AG04450 (cell line): ENCODE measurements around the gene GALNT13. TPM values are rescaled to one million over a fixed set of nuclear protein-coding genes. Genes with fewer than 3 reads are reported as not detected.

Experiments
- CTCF ChIA-PET: fragments of 300-600, 350-600 bp; formaldehyde crosslinking; extraction: SDS; loops from one replicate; lab custom pipeline; 2022; ENCODE audit warnings: antibody characterized with exemption, inconsistent platforms; lab: Charles Lee
- POLR2A ChIA-PET: fragments of 350-600 bp; formaldehyde crosslinking; extraction: SDS; loops from one replicate; lab custom pipeline; 2021; ENCODE audit warnings: antibody characterized with exemption, inconsistent platforms; lab: Yijun Ruan, JAX
- DNase-seq: peaks from one replicate; pipeline ENCODE4 v3.0.0-alpha.2; 2011; ENCODE audit warnings: low read depth, low spot score
- H3K27ac ChIP-seq: one replicate; pipeline ENCODE4 v1.5.1; 2012; ENCODE audit warnings: low read depth, low read length, control low read depth
- H3K27me3 ChIP-seq: one replicate; pipeline ENCODE4 v1.6.0; 2012; ENCODE audit warnings: low read length; ENCODE audit not compliant: control insufficient read depth, insufficient read depth
- H3K4me3 ChIP-seq: 2 replicates; pipeline ENCODE4 v1.5.1; 2011; ENCODE audit warnings: mild to moderate bottlenecking, low read depth, low read length, control low read depth
- H3K9me3 ChIP-seq: 2 replicates; pipeline ENCODE4 v1.5.1; 2012; ENCODE audit warnings: low read length; ENCODE audit not compliant: control insufficient read depth, insufficient read depth
- CTCF ChIP-seq: IDR thresholded peaks from 2 replicates; pipeline ENCODE4 v1.5.1; 2011; ENCODE audit warnings: low read depth, low read length, control low read depth, inconsistent platforms
- polyA minus RNA-seq: library from RNA; depleted of rRNA, polyadenylated mRNA; stranded (reverse); fragments of >200 nt; gene quantifications from 2 replicates; pipeline ENCODE4 v1.2.3, GENCODE V29; 2011; rRNA and poly(A)+ RNA removed
- polyA plus RNA-seq: library from polyadenylated mRNA; depleted of rRNA; stranded (reverse); fragments of >200 nt; gene quantifications from 2 replicates; pipeline ENCODE4 v1.2.3, GENCODE V29; 2011; rRNA removed

GALNT13 gene
- polyA plus RNA-seq, result not detected in 2 replicates
- not detected in 2 replicates for polyA minus RNA-seq

- peaks cover 14% of the 10 kb centered on the region for H3K9me3 ChIP-seq
- CTCF ChIA-PET, result no interaction called here
- POLR2A ChIA-PET, result no interaction called here
Measured at GRCh38 chr2:153871231-153872221, at the start of gene GALNT13. GALNT13 (plus strand) TSS chr2:153871922.

GRCh38 chr2:153823880-153824279 is 47.8 kb upstream of the GALNT13 start:
- no peak for TF ChIP-seq CTCF
- POLR2A ChIA-PET, result no interaction called here
- no peak for DNase-seq
- Histone ChIP-seq H3K27ac (no peak overlapping the region), H3K4me3 (no peak overlapping the region), H3K27me3 (no peaks in the 10 kb centered on the region), H3K9me3 (peaks cover 15% of the 10 kb centered on the region)
- CTCF ChIA-PET, result no interaction called here

More at GRCh38 chr2:153871231-153872221, at the start of gene GALNT13:
- Histone ChIP-seq H3K27me3 (no peaks in the 10 kb centered on the region), H3K27ac (no peak within 1 kb of the TSS), H3K4me3 (no peak within 1 kb of the TSS)
- TF ChIP-seq CTCF, result no peak
- DNase-seq, result no peak

- no peak overlapping the region for H3K27ac ChIP-seq
- CTCF ChIA-PET, result no interaction called here
- no peaks in the 10 kb centered on the region for H3K27me3 ChIP-seq
- DNase-seq, result no peak
- TF ChIP-seq CTCF, result no peak
- H3K4me3 ChIP-seq, result no peak overlapping the region
- POLR2A ChIA-PET, result no interaction called here
- H3K9me3 ChIP-seq, result peaks cover 13% of the 10 kb centered on the region; the same call in 1 of the 2 replicates
Measured at GRCh38 chr2:153828335-153828734, 43.4 kb upstream of the GALNT13 start.

- ChIA-PET POLR2A (no interaction called here), CTCF (no interaction called here)
- Histone ChIP-seq H3K27me3 (no peaks in the 10 kb centered on the region), H3K9me3 (peaks cover 4% of the 10 kb centered on the region; the same call in 1 of the 2 replicates), H3K27ac (no peak overlapping the region), H3K4me3 (no peak overlapping the region)
- TF ChIP-seq CTCF, result no peak
- no peak for DNase-seq
Measured at GRCh38 chr2:153834662-153835061, 37.1 kb upstream of the GALNT13 start.

- ChIA-PET POLR2A (no interaction called here), CTCF (no interaction called here)
- TF ChIP-seq CTCF, result no peak
Measured at GRCh38 chr2:153858250-153858649, 13.5 kb upstream of the GALNT13 start.

More at GRCh38 chr2:153858250-153858649, 13.5 kb upstream of the GALNT13 start:
- Histone ChIP-seq H3K27me3 (no peaks in the 10 kb centered on the region), H3K4me3 (no peak overlapping the region), H3K9me3 (no peaks in the 10 kb centered on the region), H3K27ac (no peak overlapping the region)
- DNase-seq, result no peak
